Measurements from ENCODE around the gene ARL16.

The ARL16 gene

GRCh38 chr17:81712468-81713003 is 28.9 kb upstream of the ARL16 start:
- DNase-seq (ENCODE audit: low read depth in 3 of 3): no peak

GRCh38 chr17:81711814-81712467 is 28.3 kb upstream of the ARL16 start, which contains the start of gene SLC25A10:
SLC25A10 (plus strand) TSS chr17:81712284; CDS start chr17:81712427, 143 bp downstream.
- DNase-seq (ENCODE audit: low read depth in 3 of 3): peak; percentile 69 to 80 (median 77)

- no peak for DNase-seq (ENCODE audit: low read depth in 3 of 3)
Observed at GRCh38 chr17:81710514-81711308, 27.1 kb upstream of the ARL16 start.

- no peak for DNase-seq (ENCODE audit: low read depth in 3 of 3)
Observed at GRCh38 chr17:81708739-81709185, 25.2 kb upstream of the ARL16 start.

GRCh38 chr17:81707725-81708646 is 24.4 kb upstream of the ARL16 start:
- no peak for DNase-seq (ENCODE audit: low read depth in 3 of 3)

- DNase-seq (ENCODE audit: low read depth in 3 of 3): no peak
Observed at GRCh38 chr17:81706757-81707624, 23.4 kb upstream of the ARL16 start.

GRCh38 chr17:81706232-81706611 is 22.6 kb upstream of the ARL16 start:
- DNase-seq (ENCODE audit: low read depth in 3 of 3): no peak

GRCh38 chr17:81705518-81706231 is 22.1 kb upstream of the ARL16 start:
- DNase-seq (ENCODE audit: low read depth in 3 of 3): no peak

GRCh38 chr17:81703747-81704654 is 20.4 kb upstream of the ARL16 start:
- no peak for DNase-seq (ENCODE audit: low read depth in 3 of 3)

- DNase-seq (ENCODE audit: low read depth in 3 of 3): peak; percentile 80 to 87 (median 83)
Observed at GRCh38 chr17:81702934-81703746, 19.5 kb upstream of the ARL16 start, which contains the start of gene MRPL12. MRPL12 (plus strand) TSS chr17:81703367; CDS start chr17:81703502, 135 bp downstream.

GRCh38 chr17:81701288-81702071 is 17.9 kb upstream of the ARL16 start:
- no peak for DNase-seq (ENCODE audit: low read depth in 3 of 3)

- no peak for DNase-seq (ENCODE audit: low read depth in 3 of 3)
Observed at GRCh38 chr17:81700353-81701287, 17.0 kb upstream of the ARL16 start.

GRCh38 chr17:81697261-81698044 is 13.9 kb upstream of the ARL16 start:
- DNase-seq (ENCODE audit: low read depth in 3 of 3): no peak

GRCh38 chr17:81696218-81696941 is 12.8 kb upstream of the ARL16 start:
- DNase-seq (ENCODE audit: low read depth in 3 of 3): no peak

- no peak for DNase-seq (ENCODE audit: low read depth in 3 of 3)
Observed at GRCh38 chr17:81695801-81696200, 12.2 kb upstream of the ARL16 start.

Data from stimulated activated CD4-positive, alpha-beta T cell treated with anti-CD3 and anti-CD28 coated beads, TNF-alpha, amount 100 ng/mL, for 48 hours (primary cell).